ENCODE results near the gene NPTN. TPM values are rescaled to one million over a fixed set of nuclear protein-coding genes. Genes with fewer than 3 reads are reported as not detected.

The NPTN gene
- total RNA-seq: 10 to 100 TPM; 88.4 to 89.2 TPM

GRCh38 chr15:73633111-73633990 is at the start of gene NPTN:
Gene NPTN (minus strand): TSS chr15:73633389. CDS start chr15:73633215, 174 bp downstream.

Other genes starting within 250 kb of the NPTN start
- gene REC114, start 190.2 kb downstream of the NPTN start, total RNA-seq: not detected
- 100 to 1,000 TPM; 147 to 166 TPM for gene CD276, start 51.0 kb upstream of the NPTN start, total RNA-seq
- gene INSYN1, start 120.0 kb upstream of the NPTN start, total RNA-seq: 10 to 100 TPM in 1 of 2 donors, 1 to 10 TPM in 1; 4.0 to 22.4 TPM
- gene TBC1D21, start 240.2 kb upstream of the NPTN start, total RNA-seq: not detected

All from melanocyte of skin (primary cell).